Activated effector memory CD4-positive, alpha-beta T cell treated with anti-CD3 and anti-CD28 coated beads, Interleukin-2, amount 50 U/mL, for 16 hours (primary cell): ENCODE data around the gene SLC45A3.

Experiments used
- DNase-seq: peaks from one replicate; pipeline ENCODE4 v3.0.0-alpha.2; 2020

SLC45A3 gene

GRCh38 chr1:205699416-205699815, 19.1 kb upstream of the SLC45A3 start:
- DNase-seq, result no peak

- no peak for DNase-seq
These were observed 18.6 kb upstream of the SLC45A3 start for GRCh38 chr1:205698921-205699320.

DNA sequence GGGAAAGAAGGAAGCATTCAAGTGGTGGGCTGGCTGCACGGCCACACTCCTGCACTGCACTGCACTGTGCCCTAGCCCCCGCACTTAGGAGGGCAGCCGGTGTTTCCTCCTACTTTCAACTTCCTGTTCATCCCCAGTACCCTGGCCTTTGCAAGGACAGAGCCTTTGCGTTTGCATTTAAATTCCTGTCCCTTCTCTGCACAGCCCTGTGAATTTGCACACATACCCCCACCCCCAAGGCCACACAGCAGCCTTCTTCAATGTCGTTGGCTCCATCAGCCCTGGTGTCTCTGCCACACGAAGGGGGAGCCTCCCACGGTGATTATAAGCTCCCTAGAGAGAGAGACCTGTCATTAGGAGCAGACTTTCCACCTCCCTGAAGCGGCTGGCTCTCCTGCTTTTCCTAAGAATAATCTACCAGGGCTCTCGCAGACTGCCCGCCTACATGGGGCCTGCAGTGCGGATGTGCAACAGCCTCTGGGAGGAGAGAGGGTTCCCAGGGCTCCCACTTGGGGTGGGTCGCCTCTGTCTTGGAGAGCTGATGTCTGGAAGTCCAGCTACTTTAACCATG, 13.2 kb upstream of the SLC45A3 start:
- no peak for DNase-seq

- DNase-seq, result no peak
These were observed 12.1 kb upstream of the SLC45A3 start for GRCh38 chr1:205692423-205692822.

- no peak for DNase-seq
These were observed 9.9 kb upstream of the SLC45A3 start for GRCh38 chr1:205690122-205690756.

- DNase-seq, result no peak
These were observed 9.2 kb upstream of the SLC45A3 start for GRCh38 chr1:205689479-205689878.

DNA sequence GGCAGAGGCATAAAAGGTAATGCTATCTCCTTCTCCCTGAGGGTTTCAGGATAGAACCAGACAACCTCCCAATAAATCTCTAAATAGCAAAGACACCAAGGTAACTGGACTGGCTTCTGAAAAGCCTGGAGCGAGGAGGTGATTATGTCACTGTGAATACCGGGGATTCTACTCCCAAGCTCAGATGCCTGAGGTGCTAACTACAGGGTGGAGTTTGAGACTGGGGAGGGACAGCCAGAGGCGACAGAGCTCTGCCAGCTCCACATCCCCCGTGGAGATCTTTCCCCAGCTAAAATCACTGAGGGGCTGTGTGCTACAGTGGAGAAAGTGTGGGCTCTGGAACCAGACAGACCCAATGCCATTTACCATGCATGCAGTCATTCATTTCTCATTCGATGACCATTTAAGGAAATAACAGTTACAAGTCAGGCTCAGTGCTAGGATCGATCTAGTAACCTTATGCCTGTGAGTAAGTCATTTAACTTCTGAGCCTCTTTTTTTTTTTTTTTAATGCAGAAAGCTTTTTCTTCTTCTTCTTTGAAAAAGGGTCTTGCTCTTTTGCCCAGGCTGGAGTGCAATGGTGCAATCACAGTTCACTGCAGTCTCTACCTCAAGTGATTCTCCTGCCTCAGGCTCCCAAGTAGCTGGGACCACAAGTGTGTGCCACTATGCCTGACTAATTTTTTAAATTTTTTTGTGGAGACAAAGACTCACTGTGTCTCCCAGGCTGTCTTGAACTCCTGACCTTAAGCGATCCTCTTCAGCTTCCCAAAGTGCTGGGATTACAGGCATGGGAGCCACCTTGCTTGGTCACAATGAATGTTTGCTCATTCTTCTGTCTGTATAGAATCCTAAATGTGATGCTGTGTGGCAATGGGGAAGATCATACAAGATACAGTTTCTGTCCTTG, 8.1 kb upstream of the SLC45A3 start:
- DNase-seq, result no peak

DNA sequence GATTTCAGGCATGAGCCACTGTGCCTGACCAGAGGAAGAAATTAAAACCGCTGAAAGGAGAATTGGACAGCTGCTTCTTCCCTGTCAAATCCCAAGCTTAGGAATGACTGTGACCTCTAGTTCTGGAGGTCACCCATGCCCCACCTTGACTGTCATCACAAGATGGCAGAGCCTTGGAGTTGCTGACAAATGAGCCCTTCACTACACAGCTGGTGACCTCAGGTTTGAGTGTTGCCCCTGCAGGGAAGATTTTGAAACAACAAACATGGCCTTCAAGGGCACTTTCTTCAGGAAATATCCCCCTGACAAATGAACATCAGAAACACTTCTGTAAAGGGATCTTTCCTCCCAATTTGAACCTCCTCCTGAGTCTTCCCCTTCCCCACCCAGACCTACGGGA, 6.9 kb upstream of the SLC45A3 start:
- DNase-seq, result no peak

- no peak for DNase-seq
These were observed 1.1 kb upstream of the SLC45A3 start for GRCh38 chr1:205681364-205681763.

DNA sequence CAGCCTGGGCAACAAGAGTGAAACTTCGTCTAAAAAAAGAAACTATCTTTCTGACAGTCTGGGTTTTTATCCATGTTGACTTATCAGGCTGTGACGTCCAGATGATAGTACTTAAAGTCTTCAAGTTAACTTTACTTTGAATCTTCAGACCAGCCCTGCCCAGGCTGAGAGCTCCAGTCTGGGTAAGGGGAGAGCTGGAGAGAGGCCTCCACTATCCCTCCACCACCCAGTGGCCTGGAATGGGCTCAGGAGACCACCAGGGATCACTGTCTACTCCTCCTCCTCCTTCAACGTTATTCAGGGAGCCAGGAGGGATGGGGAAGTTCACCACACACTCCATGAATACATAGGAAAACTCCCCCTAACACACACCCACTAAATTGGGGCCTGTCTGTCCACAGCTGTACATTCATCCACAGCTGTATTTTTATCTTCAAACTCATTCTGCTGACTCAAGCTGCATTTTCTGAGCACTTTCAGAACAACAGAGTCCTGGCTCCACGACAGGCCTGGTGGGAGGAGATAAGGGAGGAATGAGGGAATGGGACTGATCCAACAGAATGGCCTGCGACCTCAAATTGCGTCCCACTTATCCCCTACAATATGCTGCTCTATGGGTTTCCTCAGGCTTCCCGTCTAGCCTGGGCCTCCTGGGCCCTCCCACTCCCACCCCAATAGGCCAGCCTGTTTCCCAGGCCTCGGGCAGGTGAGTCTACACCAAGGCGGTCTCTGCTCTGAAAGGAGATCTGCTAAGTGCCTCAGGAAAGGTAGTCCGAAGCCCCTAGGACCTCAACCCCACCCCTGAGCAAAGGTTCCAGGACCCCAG, 1.8 kb downstream of the SLC45A3 start:
- DNase-seq, result no peak

- DNase-seq, result no peak
These were observed 3.1 kb downstream of the SLC45A3 start for GRCh38 chr1:205677167-205677566.

GRCh38 chr1:205676597-205676996, 3.7 kb downstream of the SLC45A3 start:
- DNase-seq, result no peak

DNA sequence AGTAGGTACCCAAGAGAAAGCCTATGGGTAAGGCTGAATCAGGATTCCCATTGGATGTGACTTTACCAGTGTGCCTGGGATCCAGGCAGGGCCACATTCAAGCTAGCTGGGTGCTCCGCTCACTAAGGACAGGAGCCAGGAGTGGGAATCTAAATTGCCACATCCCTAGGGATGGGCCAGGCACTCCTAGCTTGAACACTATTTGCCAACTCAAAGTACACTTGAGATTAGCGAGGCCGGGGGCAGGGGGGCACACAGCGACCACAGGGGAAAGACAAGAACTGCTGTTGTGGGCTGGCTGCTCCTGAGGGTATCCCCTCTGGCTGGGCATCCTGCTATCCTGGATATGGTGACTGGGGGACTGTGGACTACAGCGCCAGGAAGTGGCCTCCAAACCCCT, 4.3 kb downstream of the SLC45A3 start:
- no peak for DNase-seq

DNA sequence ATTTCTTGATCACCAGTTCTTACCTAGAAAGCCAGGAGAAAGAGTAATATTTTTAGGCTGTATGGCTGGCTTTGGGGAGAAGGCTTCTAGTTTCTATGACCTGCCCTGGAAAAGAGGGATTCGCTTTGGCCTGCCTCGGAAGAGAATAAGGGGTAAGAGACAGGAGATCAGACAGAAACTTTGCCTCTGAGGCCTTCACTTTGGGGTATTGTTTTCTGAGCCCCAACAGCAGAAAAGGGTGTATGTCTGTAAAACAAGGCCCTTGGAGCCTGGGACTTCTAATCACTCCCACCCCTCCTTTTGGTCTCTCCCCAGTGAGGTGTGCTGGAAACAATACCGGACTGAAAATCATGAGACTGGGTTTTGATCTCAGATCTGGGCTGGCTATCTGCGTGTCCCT, 5.1 kb downstream of the SLC45A3 start:
- no peak for DNase-seq

GRCh38 chr1:205672970-205673369, 7.3 kb downstream of the SLC45A3 start:
- no peak for DNase-seq

DNA sequence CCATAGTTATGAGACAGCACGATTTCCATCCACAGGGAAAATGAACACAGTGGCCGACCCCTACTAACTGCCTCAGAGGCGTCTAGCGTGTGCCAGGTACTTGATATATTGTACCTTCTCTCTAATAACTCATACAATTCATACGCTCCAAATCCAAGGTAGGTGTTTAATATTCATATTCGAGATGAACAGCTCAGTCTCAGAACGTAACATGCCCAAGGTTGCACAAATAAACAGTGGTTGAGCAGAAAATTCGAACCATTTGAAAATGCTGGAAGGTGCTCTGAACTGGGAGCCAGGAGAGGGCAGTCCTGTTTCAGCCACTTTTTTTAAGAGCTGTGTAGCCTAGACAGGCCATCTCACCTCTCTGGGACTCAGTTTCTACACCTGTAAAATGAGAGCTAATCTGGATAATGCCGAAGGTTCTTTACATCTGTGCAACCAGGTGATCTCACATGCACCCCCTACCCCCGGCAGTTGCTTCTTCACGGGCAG, 7.9 kb downstream of the SLC45A3 start:
- no peak for DNase-seq

GRCh38 chr1:205670611-205671430, 9.5 kb downstream of the SLC45A3 start:
- DNase-seq, result no peak

DNA sequence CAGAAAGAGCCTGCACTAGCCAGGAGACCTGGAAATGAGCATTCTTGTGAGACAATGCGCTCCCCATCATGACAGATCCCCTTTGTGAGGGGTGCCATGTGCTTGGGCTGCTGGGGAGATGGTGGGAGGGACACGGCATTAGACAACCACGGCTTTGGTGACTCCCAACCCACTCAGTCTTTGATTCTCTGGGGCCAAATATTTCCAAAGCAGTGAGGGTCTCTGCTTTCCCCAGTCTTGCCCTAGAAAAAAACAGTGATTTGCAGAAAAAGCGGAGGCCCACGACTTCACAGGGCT, 10.2 kb downstream of the SLC45A3 start:
- no peak for DNase-seq

- DNase-seq, result no peak
These were observed 10.8 kb downstream of the SLC45A3 start for GRCh38 chr1:205669341-205670149.

DNA sequence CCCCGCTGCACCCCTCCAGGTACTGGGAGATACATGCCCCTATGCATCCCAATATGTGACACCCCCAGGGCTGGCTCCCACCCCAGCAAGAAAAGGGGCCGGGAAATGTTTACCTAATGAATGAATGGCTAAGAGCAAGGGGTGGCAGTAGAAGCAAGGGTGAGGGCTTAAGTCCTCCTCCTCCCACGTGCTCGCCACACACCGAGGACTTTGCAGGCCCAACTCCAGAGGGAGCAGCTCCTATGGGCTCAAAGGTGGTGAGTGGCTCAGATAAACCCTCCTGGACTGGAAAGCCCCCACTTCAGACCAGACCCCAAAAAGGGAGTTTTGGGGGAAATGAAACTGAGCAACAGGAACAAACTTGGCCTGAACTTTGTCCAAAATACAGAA, 11.4 kb downstream of the SLC45A3 start:
- DNase-seq, result no peak

GRCh38 chr1:205667909-205668643, 12.2 kb downstream of the SLC45A3 start:
- no peak for DNase-seq
